HepG2 (cell line): Measurements from ENCODE around the gene ZNF660. TPM values are rescaled to one million over a fixed set of nuclear protein-coding genes. Genes with fewer than 3 reads are reported as not detected.

Experiments used
- EEA1 ChIP-seq: sonication (generic); formaldehyde crosslinking; IDR thresholded peaks from 2 replicates; pipeline ENCODE4 v1.5.1; 2020; ENCODE audit warnings: mild to moderate bottlenecking, missing genetic modification reagents, borderline replicate concordance
- ELF4 ChIP-seq: sonication (generic); formaldehyde crosslinking; IDR thresholded peaks from 2 replicates; pipeline ENCODE4 v1.5.0; 2020; ENCODE audit warnings: missing genetic modification reagents, mild to moderate bottlenecking, moderate library complexity, borderline replicate concordance
- FOXM1 ChIP-seq: sonication (generic); formaldehyde crosslinking; IDR thresholded peaks from 2 replicates; pipeline ENCODE4 v1.5.0; 2020; ENCODE audit warnings: missing genetic modification reagents
- GABPB1 ChIP-seq: IDR thresholded peaks from 2 replicates; pipeline ENCODE4 v1.6.1; 2016; ENCODE audit warnings: mild to moderate bottlenecking, missing genetic modification reagents, moderate library complexity, missing compliant biosample characterization
- GLI4 ChIP-seq: sonication (generic); formaldehyde crosslinking; IDR thresholded peaks from 2 replicates; pipeline ENCODE4 v1.5.1; 2020; ENCODE audit warnings: missing genetic modification reagents, mild to moderate bottlenecking, moderate library complexity, borderline replicate concordance
- HNRNPLL ChIP-seq: fragments of 200-400 bp; formaldehyde crosslinking; IDR thresholded peaks from 2 replicates; pipeline ENCODE4 v1.6.1; 2017; ENCODE audit warnings: mild to moderate bottlenecking, low read depth, low read length; ENCODE audit not compliant: poor library complexity, severe bottlenecking
- MED1 ChIP-seq: sonication (generic); formaldehyde crosslinking; IDR thresholded peaks from 2 replicates; pipeline ENCODE4 v1.4.0; 2020; ENCODE audit warnings: missing genetic modification reagents
- PHF20 ChIP-seq: sonication (generic); formaldehyde crosslinking; IDR thresholded peaks from 2 replicates; pipeline ENCODE4 v1.5.0; 2020; ENCODE audit warnings: mild to moderate bottlenecking, missing genetic modification reagents
- RARA ChIP-seq: IDR thresholded peaks from 2 replicates; pipeline ENCODE4 v1.6.1; 2016; ENCODE audit warnings: missing genetic modification reagents, missing compliant biosample characterization
- ZMYM2 ChIP-seq: sonication (generic); formaldehyde crosslinking; IDR thresholded peaks from 2 replicates; pipeline ENCODE4 v1.8.0; 2022; ENCODE audit warnings: mild to moderate bottlenecking, missing genetic modification reagents
- ZNF607 ChIP-seq: sonication (generic); formaldehyde crosslinking; IDR thresholded peaks from 2 replicates; pipeline ENCODE4 v1.5.1; 2020; ENCODE audit warnings: missing genetic modification reagents, mild to moderate bottlenecking, borderline replicate concordance
- ZNF678 ChIP-seq: sonication (generic); formaldehyde crosslinking; IDR thresholded peaks from 2 replicates; pipeline ENCODE4 v1.4.0; 2020; ENCODE audit warnings: mild to moderate bottlenecking, missing genetic modification reagents
- ZNF746 ChIP-seq: sonication (generic); formaldehyde crosslinking; IDR thresholded peaks from 2 replicates; pipeline ENCODE4 v1.8.0; 2022; ENCODE audit warnings: mild to moderate bottlenecking, missing genetic modification reagents
- ZNF776 ChIP-seq: sonication (generic); formaldehyde crosslinking; IDR thresholded peaks from 2 replicates; pipeline ENCODE4 v1.4.0; 2020; ENCODE audit warnings: mild to moderate bottlenecking, missing genetic modification reagents
- polyA plus RNA-seq, 8 experiments: library from polyadenylated mRNA; depleted of rRNA in 3 of 8; stranded (reverse) in 7 of 8; unstranded in 1 of 8; fragments of >200 nt; fragmentation: Illumina TruSeq in 4 of 8; extraction: Trizol in 4 of 8; gene quantifications; 2 replicates each; pipeline versions ENCODE4 v1.2.1 to v1.2.3, GENCODE V29; 2011 to 2016; ENCODE audit warnings: low read depth in 4 of 8, missing spikeins in 1 of 8, mixed read lengths in 1 of 8; ENCODE audit not compliant: insufficient read depth in 1 of 8
- total RNA-seq, 5 experiments: library from RNA; depleted of rRNA; stranded (reverse); fragments of >200 nt; fragmentation: Illumina TruSeq; extraction: Trizol; gene quantifications; 2 replicates each; pipeline ENCODE4 v1.2.3, GENCODE V29; 2016; ENCODE audit warnings: low read depth in 1 of 5
- TF ChIP-seq, protein P1 (sequence below): sonication (generic); formaldehyde crosslinking; IDR thresholded peaks from 2 replicates; pipeline ENCODE4 v1.4.0; 2020; ENCODE audit warnings: missing genetic modification reagents
- TF ChIP-seq, protein P2 (sequence below): sonication (generic); formaldehyde crosslinking; IDR thresholded peaks from 2 replicates; pipeline ENCODE4 v1.9.0; 2022; ENCODE audit warnings: low read depth, missing genetic modification reagents
- TF ChIP-seq, protein P3 (sequence below): sonication (generic); formaldehyde crosslinking; IDR thresholded peaks from 2 replicates; pipeline ENCODE4 v1.4.0; 2020; ENCODE audit warnings: mild to moderate bottlenecking, missing genetic modification reagents

The ZNF660 gene
- total and polyA plus RNA-seq, 2 of the 13 experiments (the other 11 are each of a cell fraction or from before 2014, with no cell fraction given) = 0.91 to 3.3 TPM

DNA sequence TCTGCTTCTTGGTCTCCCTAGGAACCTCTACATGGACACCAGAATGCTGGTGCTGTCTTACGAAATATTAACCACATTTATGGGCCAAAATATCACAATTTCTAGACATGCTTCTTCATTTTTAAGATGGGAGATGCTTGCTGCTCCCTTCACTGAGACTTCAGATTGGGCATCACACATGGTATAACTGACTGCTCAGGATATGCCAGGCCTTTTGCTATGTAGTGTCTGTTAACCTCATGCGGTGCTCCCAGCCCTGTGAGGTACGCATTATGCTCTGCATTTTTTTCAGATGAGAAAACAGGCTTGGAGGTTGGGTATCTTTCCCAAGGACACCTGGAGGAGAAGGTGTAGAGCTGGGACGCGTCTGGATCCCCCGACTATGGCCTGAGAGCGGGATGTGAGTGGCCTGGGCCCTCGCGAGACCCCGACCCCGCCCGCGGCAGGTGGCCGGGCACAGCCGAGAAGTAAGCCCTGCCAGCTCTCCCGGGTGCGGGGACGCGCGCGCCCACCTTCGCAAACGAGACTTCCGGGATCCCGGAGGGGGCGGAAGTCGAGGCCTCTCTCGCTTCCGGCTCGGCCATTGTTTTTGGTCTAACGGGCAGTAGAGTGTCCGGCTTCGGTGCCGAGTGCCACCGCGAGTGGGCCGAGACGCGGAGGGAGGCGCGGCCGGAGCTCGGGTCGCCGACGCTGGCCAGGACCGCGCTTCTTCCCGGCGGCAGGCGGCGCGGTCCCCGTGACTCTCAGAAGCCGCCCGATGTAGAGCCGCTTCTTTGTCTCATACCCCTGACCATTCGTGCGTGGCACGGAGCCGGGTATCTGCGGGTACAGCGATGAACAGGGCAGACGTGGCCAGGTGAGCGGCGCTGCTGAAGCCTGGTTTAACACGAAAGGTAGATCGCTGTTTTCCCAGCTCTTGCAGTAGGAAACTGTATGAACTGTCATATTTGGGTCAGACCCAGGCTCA lies 29.9 kb upstream of the ZNF660 start, which contains the start of gene ZKSCAN7 (continued):
- TF ChIP-seq, protein P1, sequence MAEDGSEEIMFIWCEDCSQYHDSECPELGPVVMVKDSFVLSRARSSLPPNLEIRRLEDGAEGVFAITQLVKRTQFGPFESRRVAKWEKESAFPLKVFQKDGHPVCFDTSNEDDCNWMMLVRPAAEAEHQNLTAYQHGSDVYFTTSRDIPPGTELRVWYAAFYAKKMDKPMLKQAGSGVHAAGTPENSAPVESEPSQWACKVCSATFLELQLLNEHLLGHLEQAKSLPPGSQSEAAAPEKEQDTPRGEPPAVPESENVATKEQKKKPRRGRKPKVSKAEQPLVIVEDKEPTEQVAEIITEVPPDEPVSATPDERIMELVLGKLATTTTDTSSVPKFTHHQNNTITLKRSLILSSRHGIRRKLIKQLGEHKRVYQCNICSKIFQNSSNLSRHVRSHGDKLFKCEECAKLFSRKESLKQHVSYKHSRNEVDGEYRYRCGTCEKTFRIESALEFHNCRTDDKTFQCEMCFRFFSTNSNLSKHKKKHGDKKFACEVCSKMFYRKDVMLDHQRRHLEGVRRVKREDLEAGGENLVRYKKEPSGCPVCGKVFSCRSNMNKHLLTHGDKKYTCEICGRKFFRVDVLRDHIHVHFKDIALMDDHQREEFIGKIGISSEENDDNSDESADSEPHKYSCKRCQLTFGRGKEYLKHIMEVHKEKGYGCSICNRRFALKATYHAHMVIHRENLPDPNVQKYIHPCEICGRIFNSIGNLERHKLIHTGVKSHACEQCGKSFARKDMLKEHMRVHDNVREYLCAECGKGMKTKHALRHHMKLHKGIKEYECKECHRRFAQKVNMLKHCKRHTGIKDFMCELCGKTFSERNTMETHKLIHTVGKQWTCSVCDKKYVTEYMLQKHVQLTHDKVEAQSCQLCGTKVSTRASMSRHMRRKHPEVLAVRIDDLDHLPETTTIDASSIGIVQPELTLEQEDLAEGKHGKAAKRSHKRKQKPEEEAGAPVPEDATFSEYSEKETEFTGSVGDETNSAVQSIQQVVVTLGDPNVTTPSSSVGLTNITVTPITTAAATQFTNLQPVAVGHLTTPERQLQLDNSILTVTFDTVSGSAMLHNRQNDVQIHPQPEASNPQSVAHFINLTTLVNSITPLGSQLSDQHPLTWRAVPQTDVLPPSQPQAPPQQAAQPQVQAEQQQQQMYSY (CRISPR knock-in tag) = no peak
- TF ChIP-seq GABPB1 = peak; percentile 97
- TF ChIP-seq, protein P2, sequence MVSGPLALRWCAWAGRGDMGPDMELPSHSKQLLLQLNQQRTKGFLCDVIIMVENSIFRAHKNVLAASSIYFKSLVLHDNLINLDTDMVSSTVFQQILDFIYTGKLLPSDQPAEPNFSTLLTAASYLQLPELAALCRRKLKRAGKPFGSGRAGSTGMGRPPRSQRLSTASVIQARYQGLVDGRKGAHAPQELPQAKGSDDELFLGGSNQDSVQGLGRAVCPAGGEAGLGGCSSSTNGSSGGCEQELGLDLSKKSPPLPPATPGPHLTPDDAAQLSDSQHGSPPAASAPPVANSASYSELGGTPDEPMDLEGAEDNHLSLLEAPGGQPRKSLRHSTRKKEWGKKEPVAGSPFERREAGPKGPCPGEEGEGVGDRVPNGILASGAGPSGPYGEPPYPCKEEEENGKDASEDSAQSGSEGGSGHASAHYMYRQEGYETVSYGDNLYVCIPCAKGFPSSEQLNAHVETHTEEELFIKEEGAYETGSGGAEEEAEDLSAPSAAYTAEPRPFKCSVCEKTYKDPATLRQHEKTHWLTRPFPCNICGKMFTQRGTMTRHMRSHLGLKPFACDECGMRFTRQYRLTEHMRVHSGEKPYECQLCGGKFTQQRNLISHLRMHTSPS (CRISPR knock-in tag) = 0 out of 2 replicates have a peak, but pooled peaks have one; percentile 34
- TF ChIP-seq MED1 (CRISPR knock-in tag) = 0 out of 2 replicates have a peak, but pooled peaks have one; percentile 18
- 0 out of 2 replicates have a peak, but pooled peaks have one; percentile 35 for TF ChIP-seq ZNF746
- peak; percentile 31 for TF ChIP-seq HNRNPLL
- TF ChIP-seq GLI4 = peak; percentile 67; the same call in 1 of the 2 replicates
- TF ChIP-seq PHF20 (CRISPR knock-in tag) = peak; percentile 88
- 0 out of 2 replicates have a peak, but pooled peaks have one; percentile 11 for TF ChIP-seq ZMYM2 (CRISPR knock-in tag)
- no peak for TF ChIP-seq EEA1
- peak; percentile 58; the same call in 1 of the 2 replicates for TF ChIP-seq ELF4 (CRISPR knock-in tag)
- TF ChIP-seq ZNF776 (CRISPR knock-in tag) = peak; percentile 62; the same call in 1 of the 2 replicates
- TF ChIP-seq FOXM1 = no peak
- TF ChIP-seq RARA (CRISPR knock-in tag) = no peak
- 0 out of 2 replicates have a peak, but pooled peaks have one; percentile 28 for TF ChIP-seq ZNF607 (CRISPR knock-in tag)
- no peak for TF ChIP-seq ZNF678 (CRISPR knock-in tag)
- TF ChIP-seq, protein P3, sequence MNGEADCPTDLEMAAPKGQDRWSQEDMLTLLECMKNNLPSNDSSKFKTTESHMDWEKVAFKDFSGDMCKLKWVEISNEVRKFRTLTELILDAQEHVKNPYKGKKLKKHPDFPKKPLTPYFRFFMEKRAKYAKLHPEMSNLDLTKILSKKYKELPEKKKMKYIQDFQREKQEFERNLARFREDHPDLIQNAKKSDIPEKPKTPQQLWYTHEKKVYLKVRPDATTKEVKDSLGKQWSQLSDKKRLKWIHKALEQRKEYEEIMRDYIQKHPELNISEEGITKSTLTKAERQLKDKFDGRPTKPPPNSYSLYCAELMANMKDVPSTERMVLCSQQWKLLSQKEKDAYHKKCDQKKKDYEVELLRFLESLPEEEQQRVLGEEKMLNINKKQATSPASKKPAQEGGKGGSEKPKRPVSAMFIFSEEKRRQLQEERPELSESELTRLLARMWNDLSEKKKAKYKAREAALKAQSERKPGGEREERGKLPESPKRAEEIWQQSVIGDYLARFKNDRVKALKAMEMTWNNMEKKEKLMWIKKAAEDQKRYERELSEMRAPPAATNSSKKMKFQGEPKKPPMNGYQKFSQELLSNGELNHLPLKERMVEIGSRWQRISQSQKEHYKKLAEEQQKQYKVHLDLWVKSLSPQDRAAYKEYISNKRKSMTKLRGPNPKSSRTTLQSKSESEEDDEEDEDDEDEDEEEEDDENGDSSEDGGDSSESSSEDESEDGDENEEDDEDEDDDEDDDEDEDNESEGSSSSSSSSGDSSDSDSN (CRISPR knock-in tag) = peak; percentile 54; the same call in 1 of the 2 replicates
